ENCODE results near the gene RALBP1.

The RALBP1 gene

GRCh38 chr18:9530226-9531009 is 55.1 kb downstream of the RALBP1 start:
- H3K36me3 ChIP-seq (ENCODE audit: insufficient read depth, low read length), result peaks cover 55% of the 10 kb centered on the region

GRCh38 chr18:9531791-9532410 is 56.6 kb downstream of the RALBP1 start:
- Histone ChIP-seq H3K36me3 (ENCODE audit: insufficient read depth, low read length) (peaks cover 54% of the 10 kb centered on the region), H2AFZ (ENCODE audit: low read depth, low read length) (no peak overlapping the region), H3K4me3 (ENCODE audit: low read length) (no peak overlapping the region), H3K4me1 (ENCODE audit: insufficient read depth, low read length) (peaks cover 14% of the 10 kb centered on the region), H3K27me3 (ENCODE audit: insufficient read depth, low read length) (no peaks in the 10 kb centered on the region), H3K9me3 (ENCODE audit: low read length) (peaks cover 23% of the 10 kb centered on the region)

More at GRCh38 chr18:9530226-9531009, 55.1 kb downstream of the RALBP1 start:
- Histone ChIP-seq H3K4me1 (ENCODE audit: insufficient read depth, low read length) (peaks cover 8% of the 10 kb centered on the region), H3K27me3 (ENCODE audit: insufficient read depth, low read length) (no peaks in the 10 kb centered on the region), H2AFZ (ENCODE audit: low read depth, low read length) (no peak overlapping the region), H3K4me3 (ENCODE audit: low read length) (no peak overlapping the region), H3K9me3 (ENCODE audit: low read length) (peaks cover 26% of the 10 kb centered on the region)

GRCh38 chr18:9534844-9535243 is 59.5 kb downstream of the RALBP1 start:
- Histone ChIP-seq H3K9me3 (ENCODE audit: low read length) (peaks cover 5% of the 10 kb centered on the region), H3K27me3 (ENCODE audit: insufficient read depth, low read length) (no peaks in the 10 kb centered on the region), H3K4me1 (ENCODE audit: insufficient read depth, low read length) (peaks cover 17% of the 10 kb centered on the region), H2AFZ (ENCODE audit: low read depth, low read length) (no peak overlapping the region), H3K36me3 (ENCODE audit: insufficient read depth, low read length) (peaks cover 49% of the 10 kb centered on the region), H3K4me3 (ENCODE audit: low read length) (no peak overlapping the region)

- Histone ChIP-seq H3K9me3 (ENCODE audit: low read length) (peaks cover 2% of the 10 kb centered on the region), H3K4me3 (ENCODE audit: low read length) (no peak overlapping the region), H3K27me3 (ENCODE audit: insufficient read depth, low read length) (no peaks in the 10 kb centered on the region), H2AFZ (ENCODE audit: low read depth, low read length) (no peak overlapping the region), H3K4me1 (ENCODE audit: insufficient read depth, low read length) (peaks cover 17% of the 10 kb centered on the region), H3K36me3 (ENCODE audit: insufficient read depth, low read length) (peaks cover 44% of the 10 kb centered on the region)
Observed at GRCh38 chr18:9535430-9535991, 60.2 kb downstream of the RALBP1 start.

- Histone ChIP-seq H2AFZ (ENCODE audit: low read depth, low read length) (no peak overlapping the region), H3K9me3 (ENCODE audit: low read length) (peaks cover 2% of the 10 kb centered on the region), H3K36me3 (ENCODE audit: insufficient read depth, low read length) (peaks cover 35% of the 10 kb centered on the region), H3K4me1 (ENCODE audit: insufficient read depth, low read length) (peaks cover 17% of the 10 kb centered on the region), H3K27me3 (ENCODE audit: insufficient read depth, low read length) (no peaks in the 10 kb centered on the region), H3K4me3 (ENCODE audit: low read length) (no peak overlapping the region)
Observed at GRCh38 chr18:9536354-9537152, 61.2 kb downstream of the RALBP1 start.

GRCh38 chr18:9537677-9538076 is 62.4 kb downstream of the RALBP1 start:
- no peak overlapping the region for H2AFZ ChIP-seq (ENCODE audit: low read depth, low read length)
- no peaks in the 10 kb centered on the region for H3K27me3 ChIP-seq (ENCODE audit: insufficient read depth, low read length)
- H3K36me3 ChIP-seq (ENCODE audit: insufficient read depth, low read length), result peaks cover 31% of the 10 kb centered on the region
- no peak overlapping the region for H3K4me3 ChIP-seq (ENCODE audit: low read length)
- no peaks in the 10 kb centered on the region for H3K9me3 ChIP-seq (ENCODE audit: low read length)
- H3K4me1 ChIP-seq (ENCODE audit: insufficient read depth, low read length), result peaks cover 17% of the 10 kb centered on the region

GRCh38 chr18:9539283-9539682 is 64.0 kb downstream of the RALBP1 start:
- H3K27me3 ChIP-seq (ENCODE audit: insufficient read depth, low read length), result no peaks in the 10 kb centered on the region
- no peak overlapping the region for H3K4me3 ChIP-seq (ENCODE audit: low read length)
- H3K9me3 ChIP-seq (ENCODE audit: low read length), result no peaks in the 10 kb centered on the region
- H3K4me1 ChIP-seq (ENCODE audit: insufficient read depth, low read length), result peaks cover 17% of the 10 kb centered on the region
- peaks cover 15% of the 10 kb centered on the region for H3K36me3 ChIP-seq (ENCODE audit: insufficient read depth, low read length)
- H2AFZ ChIP-seq (ENCODE audit: low read depth, low read length), result no peak overlapping the region

- peaks cover 12% of the 10 kb centered on the region for H3K36me3 ChIP-seq (ENCODE audit: insufficient read depth, low read length)
- no peak overlapping the region for H3K4me3 ChIP-seq (ENCODE audit: low read length)
- H2AFZ ChIP-seq (ENCODE audit: low read depth, low read length), result no peak overlapping the region
- H3K27me3 ChIP-seq (ENCODE audit: insufficient read depth, low read length), result no peaks in the 10 kb centered on the region
- H3K9me3 ChIP-seq (ENCODE audit: low read length), result peaks cover under 1% of the 10 kb centered on the region
- H3K4me1 ChIP-seq (ENCODE audit: insufficient read depth, low read length), result peaks cover 14% of the 10 kb centered on the region
Observed at GRCh38 chr18:9539938-9540337, 64.6 kb downstream of the RALBP1 start.

- H3K36me3 ChIP-seq (ENCODE audit: insufficient read depth, low read length), result peaks cover 27% of the 10 kb centered on the region
- H3K9me3 ChIP-seq (ENCODE audit: low read length), result peaks cover 7% of the 10 kb centered on the region
- H2AFZ ChIP-seq (ENCODE audit: low read depth, low read length), result no peak overlapping the region
- H3K4me3 ChIP-seq (ENCODE audit: low read length), result no peak overlapping the region
- no peaks in the 10 kb centered on the region for H3K27me3 ChIP-seq (ENCODE audit: insufficient read depth, low read length)
- no peaks in the 10 kb centered on the region for H3K4me1 ChIP-seq (ENCODE audit: insufficient read depth, low read length)
Observed at GRCh38 chr18:9542924-9543323, 67.6 kb downstream of the RALBP1 start.

GRCh38 chr18:9545029-9545428 is 69.7 kb downstream of the RALBP1 start:
- H3K9me3 ChIP-seq (ENCODE audit: low read length), result peaks cover 7% of the 10 kb centered on the region
- peaks cover 41% of the 10 kb centered on the region for H3K36me3 ChIP-seq (ENCODE audit: insufficient read depth, low read length)
- no peak overlapping the region for H2AFZ ChIP-seq (ENCODE audit: low read depth, low read length)
- no peaks in the 10 kb centered on the region for H3K27me3 ChIP-seq (ENCODE audit: insufficient read depth, low read length)
- H3K4me1 ChIP-seq (ENCODE audit: insufficient read depth, low read length), result no peaks in the 10 kb centered on the region
- no peak overlapping the region for H3K4me3 ChIP-seq (ENCODE audit: low read length)

- no peak overlapping the region for H2AFZ ChIP-seq (ENCODE audit: low read depth, low read length)
- peaks cover 7% of the 10 kb centered on the region for H3K9me3 ChIP-seq (ENCODE audit: low read length)
- no peaks in the 10 kb centered on the region for H3K27me3 ChIP-seq (ENCODE audit: insufficient read depth, low read length)
- no peaks in the 10 kb centered on the region for H3K4me1 ChIP-seq (ENCODE audit: insufficient read depth, low read length)
- no peak overlapping the region for H3K4me3 ChIP-seq (ENCODE audit: low read length)
- peaks cover 55% of the 10 kb centered on the region for H3K36me3 ChIP-seq (ENCODE audit: insufficient read depth, low read length)
Observed at GRCh38 chr18:9546468-9546867, 71.2 kb downstream of the RALBP1 start.

- peaks cover 68% of the 10 kb centered on the region for H3K36me3 ChIP-seq (ENCODE audit: insufficient read depth, low read length)
- no peaks in the 10 kb centered on the region for H3K27me3 ChIP-seq (ENCODE audit: insufficient read depth, low read length)
- no peaks in the 10 kb centered on the region for H3K4me1 ChIP-seq (ENCODE audit: insufficient read depth, low read length)
- no peak overlapping the region for H2AFZ ChIP-seq (ENCODE audit: low read depth, low read length)
- no peak overlapping the region for H3K4me3 ChIP-seq (ENCODE audit: low read length)
- peaks cover 13% of the 10 kb centered on the region for H3K9me3 ChIP-seq (ENCODE audit: low read length)
Observed at GRCh38 chr18:9547782-9548181, 72.5 kb downstream of the RALBP1 start.

- Histone ChIP-seq H3K36me3 (ENCODE audit: insufficient read depth, low read length) (peaks cover 83% of the 10 kb centered on the region), H2AFZ (ENCODE audit: low read depth, low read length) (no peak overlapping the region), H3K27me3 (ENCODE audit: insufficient read depth, low read length) (no peaks in the 10 kb centered on the region), H3K9me3 (ENCODE audit: low read length) (peaks cover 23% of the 10 kb centered on the region), H3K4me1 (ENCODE audit: insufficient read depth, low read length) (no peaks in the 10 kb centered on the region), H3K4me3 (ENCODE audit: low read length) (no peak overlapping the region)
Observed at GRCh38 chr18:9549405-9549804, 74.1 kb downstream of the RALBP1 start.

Measured in neuron (in vitro differentiated cells).